Subcutaneous abdominal adipose tissue (tissue), 5 donors: ENCODE results near the gene PADI2.

Experiments
- H3K27ac ChIP-seq: one replicate; pipeline ENCODE4 v1.7.0; 2013; ENCODE audit warnings: low read depth, mild to moderate bottlenecking, inconsistent platforms, low read length, moderate library complexity
- H3K27me3 ChIP-seq, 5 donors: one replicate each; pipeline ENCODE4 v1.7.0; 2013; ENCODE audit warnings: low read length in 5 of 5, inconsistent platforms in 1 of 5; ENCODE audit not compliant: control insufficient read depth in 5 of 5, insufficient read depth in 4 of 5
- H3K36me3 ChIP-seq, 5 donors: one replicate each; pipeline ENCODE4 v1.7.0; 2013; ENCODE audit warnings: low read length in 5 of 5; ENCODE audit not compliant: control insufficient read depth in 5 of 5, insufficient read depth in 5 of 5
- H3K4me1 ChIP-seq, 5 donors: one replicate each; pipeline ENCODE4 v1.7.0; 2013; ENCODE audit warnings: low read length in 5 of 5, mild to moderate bottlenecking in 3 of 5, moderate library complexity in 1 of 5; ENCODE audit not compliant: control insufficient read depth in 5 of 5, insufficient read depth in 5 of 5
- H3K4me3 ChIP-seq, 5 donors: one replicate each; pipeline ENCODE4 v1.7.0; 2013; ENCODE audit warnings: low read length in 5 of 5, low read depth in 1 of 5
- H3K9ac ChIP-seq, 5 donors: one replicate each; pipeline ENCODE4 v1.7.0; 2013; ENCODE audit warnings: low read length in 5 of 5, mild to moderate bottlenecking in 4 of 5, moderate library complexity in 3 of 5
- H3K9me3 ChIP-seq, 5 donors: one replicate each; pipeline ENCODE4 v1.7.0; 2013; ENCODE audit warnings: low read length in 5 of 5; ENCODE audit not compliant: control insufficient read depth in 5 of 5
- donor health status: healthy.
- donor health status: healthy.
- donor health status: healthy.
- donor health status: healthy.
- donor health status: healthy.

The PADI2 gene

DNA sequence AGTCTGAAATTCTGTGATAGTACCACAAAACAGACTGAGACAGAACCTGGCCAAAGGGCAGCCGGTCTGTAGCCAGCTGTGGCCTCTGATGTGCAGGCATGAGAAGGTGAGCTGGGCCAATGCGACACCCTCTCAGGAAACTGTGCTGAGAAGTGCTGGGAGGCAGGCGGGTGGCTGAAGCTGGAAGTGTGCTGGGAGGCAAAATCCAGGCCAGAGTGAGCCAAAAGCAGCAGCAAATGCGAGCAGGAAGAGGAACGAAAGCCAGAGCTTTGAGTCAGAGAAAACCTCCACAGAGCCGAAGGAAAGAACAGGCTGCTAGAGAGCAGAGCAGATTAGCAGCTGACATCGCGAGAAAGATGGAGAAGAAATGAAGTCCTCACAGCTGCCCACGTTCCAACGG lies 97.4 kb downstream of the PADI2 start:
- Histone ChIP-seq H3K27me3 (no peaks in the 10 kb centered on the region), H3K36me3 (peaks cover 22 to 94% (median 81%) of the 10 kb centered on the region in 5 donors), H3K4me3 (no peak overlapping the region), H3K27ac (no peak overlapping the region), H3K9me3 (no peaks in the 10 kb centered on the region), H3K4me1 (peaks cover 0 to 2% (median 0%) of the 10 kb centered on the region in 5 donors), H3K9ac (no peak overlapping the region)

DNA sequence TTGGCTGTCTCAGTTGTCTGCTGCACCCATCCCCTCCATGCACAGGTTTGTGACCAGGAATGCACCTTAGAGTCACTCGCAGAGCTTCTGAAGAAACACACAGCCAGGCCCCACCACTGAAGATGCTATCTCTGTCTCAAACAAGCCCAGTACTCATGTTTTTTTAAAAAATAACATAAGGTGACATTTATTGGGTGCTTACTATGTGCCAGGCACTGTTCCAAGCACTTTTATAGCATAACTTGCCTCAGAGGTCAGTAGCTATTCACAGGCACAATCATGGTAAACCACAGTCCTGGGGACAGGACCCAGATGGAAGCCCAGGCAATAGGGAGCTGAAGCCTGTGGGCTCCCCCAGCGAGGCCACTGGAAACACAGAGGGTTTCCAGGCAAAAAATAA lies 98.7 kb downstream of the PADI2 start:
- no peak overlapping the region for H3K9ac ChIP-seq
- no peak overlapping the region for H3K4me3 ChIP-seq
- H3K9me3 ChIP-seq = no peaks in the 10 kb centered on the region
- no peak overlapping the region for H3K27ac ChIP-seq
- H3K27me3 ChIP-seq = no peaks in the 10 kb centered on the region
- peaks cover 18 to 81% (median 70%) of the 10 kb centered on the region in 5 donors for H3K36me3 ChIP-seq
- H3K4me1 ChIP-seq = peaks cover 1 to 12% (median 8%) of the 10 kb centered on the region in 5 donors

DNA sequence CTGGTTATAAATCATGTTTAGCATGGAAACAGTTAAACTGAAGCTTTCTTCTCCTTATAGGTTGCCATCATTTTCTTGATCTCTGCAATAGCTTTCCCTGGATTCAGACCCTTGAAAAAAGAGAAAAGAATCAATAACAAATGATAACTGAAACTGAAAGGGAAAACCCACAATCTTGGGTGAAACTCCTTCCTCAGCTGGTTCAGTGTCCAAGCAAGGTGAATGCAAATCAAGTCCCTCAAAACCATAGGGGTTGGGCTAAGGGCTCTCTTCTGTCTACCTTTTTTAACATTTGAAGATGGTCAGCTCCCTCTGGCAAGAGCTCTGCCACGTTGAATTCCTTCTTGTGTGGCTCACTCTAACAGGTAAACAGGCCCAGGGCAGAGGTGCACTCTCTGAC lies 100.4 kb downstream of the PADI2 start:
- peaks cover 1 to 26% (median 23%) of the 10 kb centered on the region in 5 donors for H3K4me1 ChIP-seq
- H3K36me3 ChIP-seq = peaks cover 18 to 64% (median 61%) of the 10 kb centered on the region in 5 donors

DNA sequence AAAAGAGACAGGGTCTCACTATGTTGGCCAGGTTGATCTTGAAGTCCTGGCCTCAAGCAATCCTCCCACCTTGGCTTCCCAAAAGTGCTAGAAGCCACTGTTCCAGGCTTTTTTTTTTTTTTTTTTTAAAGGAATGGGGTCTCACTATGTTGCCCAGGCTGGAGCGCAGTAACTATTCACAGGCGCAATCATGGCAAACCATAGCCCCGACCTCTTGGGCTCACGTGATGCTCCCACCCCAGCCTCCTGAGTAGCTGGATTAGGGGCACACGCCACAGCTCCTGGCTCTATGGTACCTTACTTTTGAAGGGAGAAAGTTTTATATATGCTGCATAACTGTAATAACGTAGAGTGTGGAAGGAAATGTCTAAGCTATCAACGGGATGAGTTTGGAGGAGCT lies 101.8 kb downstream of the PADI2 start:
- peaks cover 12 to 50% (median 47%) of the 10 kb centered on the region in 5 donors for H3K36me3 ChIP-seq
- no peaks in the 10 kb centered on the region for H3K27me3 ChIP-seq
- no peak overlapping the region for H3K4me3 ChIP-seq
- H3K9ac ChIP-seq = no peak overlapping the region
- H3K27ac ChIP-seq = no peak overlapping the region
- no peaks in the 10 kb centered on the region for H3K9me3 ChIP-seq
- peaks cover 3 to 39% (median 34%) of the 10 kb centered on the region in 5 donors for H3K4me1 ChIP-seq

More for the DNA sequence above, 100.4 kb downstream of the PADI2 start:
- no peak overlapping the region for H3K9ac ChIP-seq
- H3K9me3 ChIP-seq = no peaks in the 10 kb centered on the region
- no peak overlapping the region for H3K27ac ChIP-seq
- H3K27me3 ChIP-seq = no peaks in the 10 kb centered on the region
- H3K4me3 ChIP-seq = no peak overlapping the region
